HG03457 (cell line): Measurements from ENCODE around the gene ERVH48-1.
"Not testable (repeated sequence)": the region's sequence is repeated elsewhere in the genome, so short reads cannot be mapped to it uniquely, and the experiment has no call there.

Experiments used
- ATAC-seq: cut with Tn5 transposase; IDR thresholded peaks from one replicate; pipeline ENCODE4 v1.9.1; 2021; ENCODE audit warnings: moderate number of reproducible peaks; ENCODE audit not compliant: unreplicated experiment

ERVH48-1 gene

GRCh38 chr21:42939582-42940413 is 14.4 kb upstream of the ERVH48-1 start:
- ATAC-seq = no peak

- not testable (repeated sequence) for ATAC-seq
Measured at GRCh38 chr21:42938606-42938995, 13.2 kb upstream of the ERVH48-1 start.

- ATAC-seq = no peak
Measured at GRCh38 chr21:42937960-42938605, 12.7 kb upstream of the ERVH48-1 start.

GRCh38 chr21:42937034-42937940 is 11.9 kb upstream of the ERVH48-1 start:
- ATAC-seq = not testable (repeated sequence)

DNA sequence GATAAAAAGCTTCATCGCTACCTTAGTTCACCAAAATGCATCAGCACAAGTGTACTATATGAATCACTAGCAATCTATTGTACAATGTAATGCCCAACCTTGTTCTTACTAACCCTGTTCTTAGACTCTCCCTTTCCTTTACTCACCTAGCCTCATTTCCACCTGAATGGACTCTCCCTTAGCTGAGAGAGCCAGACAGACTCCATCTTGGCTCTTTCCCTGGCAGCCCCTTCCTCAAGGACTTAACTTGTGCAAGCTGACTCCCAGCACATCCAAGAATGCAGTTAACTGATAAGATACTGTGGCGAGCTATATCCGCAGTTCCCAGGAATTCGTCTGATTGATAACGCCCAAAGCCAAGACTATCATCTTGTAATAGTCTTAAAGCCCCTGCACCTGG is 10.9 kb upstream of the ERVH48-1 start:
- not testable (repeated sequence) for ATAC-seq

DNA sequence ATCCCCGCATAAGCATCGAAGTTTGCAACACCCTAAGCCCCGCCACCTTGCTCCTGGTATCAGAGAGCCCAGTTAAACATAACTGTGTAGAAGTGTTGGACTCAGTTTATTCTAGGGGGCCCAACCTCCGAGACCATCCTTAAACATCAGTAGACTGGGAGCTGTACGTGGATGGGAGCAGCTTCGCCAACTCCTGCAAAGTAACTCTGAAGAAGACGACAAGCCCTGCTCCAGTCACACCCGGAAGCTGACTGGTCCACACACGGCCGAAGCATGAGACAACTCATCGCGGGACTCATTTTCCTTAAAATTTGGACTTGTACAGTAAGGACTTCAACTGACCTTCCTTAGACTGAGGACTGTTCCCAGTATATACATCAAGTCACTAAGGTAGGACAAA is 8.5 kb upstream of the ERVH48-1 start:
- ATAC-seq = not testable (repeated sequence)

DNA sequence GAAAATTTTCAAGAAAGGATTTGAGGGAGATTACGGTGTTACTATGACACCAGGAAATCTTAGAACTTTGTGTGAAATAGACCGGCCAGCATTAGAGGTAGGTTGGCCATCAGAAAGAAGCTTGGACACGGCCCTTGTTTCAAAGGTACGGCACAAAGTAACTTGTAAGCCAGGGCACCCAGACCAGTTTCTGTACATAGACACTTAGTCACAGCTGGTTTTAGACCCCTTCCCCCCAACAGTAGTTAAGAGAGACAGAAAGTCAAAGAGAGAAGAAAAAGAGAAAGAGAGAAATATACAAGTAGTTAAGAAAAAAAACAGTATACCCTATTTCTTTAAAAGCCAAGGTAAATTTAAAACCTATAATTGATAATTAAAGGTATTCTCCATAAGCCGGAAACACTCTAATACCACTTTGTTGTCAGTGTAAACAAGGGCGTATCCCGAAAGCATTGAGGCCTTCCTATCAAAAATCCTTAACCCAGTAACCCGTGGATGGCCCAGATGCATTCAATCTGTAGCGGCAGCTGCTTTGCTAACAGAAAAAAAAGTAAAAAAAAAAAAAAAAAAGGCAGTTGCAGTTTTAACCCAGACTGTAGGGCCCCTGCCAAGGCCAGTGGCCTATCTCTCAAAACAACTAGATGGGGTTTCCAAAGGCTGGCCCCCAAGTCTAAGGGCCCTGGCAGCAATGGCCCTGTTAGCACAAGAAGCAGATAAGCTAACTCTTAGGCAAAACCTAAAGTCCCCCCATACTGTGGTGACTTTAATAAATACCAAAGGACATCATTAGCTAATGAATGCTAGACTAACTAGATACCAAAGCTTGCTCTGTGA is 7.9 kb upstream of the ERVH48-1 start:
- not testable (repeated sequence) for ATAC-seq

GRCh38 chr21:42932378-42933136 is 7.1 kb upstream of the ERVH48-1 start:
- not testable (repeated sequence) for ATAC-seq

DNA sequence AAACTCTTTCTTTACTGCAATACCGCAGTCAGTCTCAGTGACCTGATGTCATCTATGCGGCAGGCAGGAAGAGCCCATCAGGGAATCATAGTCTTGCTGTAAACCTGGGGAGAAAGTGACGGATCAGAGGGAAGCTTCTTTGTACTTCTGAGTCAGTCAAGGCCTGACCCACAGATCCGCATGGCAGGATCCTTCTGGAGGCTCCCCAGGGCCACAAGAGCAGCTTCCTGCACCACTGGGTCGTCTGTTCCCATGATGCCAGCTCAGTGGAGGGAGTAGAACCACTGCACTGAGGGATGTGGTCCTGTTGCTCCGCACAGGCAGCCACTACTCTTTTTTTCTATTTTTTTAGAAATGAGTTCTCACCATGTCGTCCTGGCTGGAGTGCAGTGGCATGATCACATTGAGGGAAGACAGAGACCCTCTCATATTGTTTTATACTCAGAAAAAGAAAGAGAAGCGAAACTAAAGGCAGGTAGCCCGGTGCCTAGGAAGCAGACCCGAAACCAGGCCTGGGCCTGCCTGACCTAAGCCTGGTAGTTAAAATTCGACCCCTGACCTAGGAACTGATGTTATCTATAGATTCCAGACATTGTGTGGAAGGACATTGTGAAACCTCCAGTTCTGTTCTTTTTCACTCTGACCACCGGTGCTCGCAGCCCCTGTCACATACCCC is 6.3 kb upstream of the ERVH48-1 start:
- ATAC-seq = no peak

DNA sequence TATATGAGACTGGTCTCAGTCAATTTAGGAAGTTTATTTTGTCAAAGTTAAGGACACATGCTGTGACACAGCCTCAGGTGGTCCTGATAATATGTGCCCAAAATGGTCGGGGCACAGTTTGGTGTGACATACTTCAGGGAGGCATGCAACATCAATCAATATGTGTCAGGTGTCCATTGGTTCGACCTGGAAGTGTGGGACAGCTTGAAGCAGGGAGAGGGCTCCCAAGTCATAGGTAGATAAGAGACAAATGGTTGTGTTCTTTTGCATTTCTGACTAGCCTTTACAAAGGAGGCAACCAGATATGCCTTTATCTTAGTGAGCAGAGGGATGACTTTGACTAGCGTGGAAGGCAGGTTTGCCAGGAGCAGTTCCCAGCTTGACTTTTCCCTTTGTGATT is 4.5 kb upstream of the ERVH48-1 start:
- no peak for ATAC-seq

DNA sequence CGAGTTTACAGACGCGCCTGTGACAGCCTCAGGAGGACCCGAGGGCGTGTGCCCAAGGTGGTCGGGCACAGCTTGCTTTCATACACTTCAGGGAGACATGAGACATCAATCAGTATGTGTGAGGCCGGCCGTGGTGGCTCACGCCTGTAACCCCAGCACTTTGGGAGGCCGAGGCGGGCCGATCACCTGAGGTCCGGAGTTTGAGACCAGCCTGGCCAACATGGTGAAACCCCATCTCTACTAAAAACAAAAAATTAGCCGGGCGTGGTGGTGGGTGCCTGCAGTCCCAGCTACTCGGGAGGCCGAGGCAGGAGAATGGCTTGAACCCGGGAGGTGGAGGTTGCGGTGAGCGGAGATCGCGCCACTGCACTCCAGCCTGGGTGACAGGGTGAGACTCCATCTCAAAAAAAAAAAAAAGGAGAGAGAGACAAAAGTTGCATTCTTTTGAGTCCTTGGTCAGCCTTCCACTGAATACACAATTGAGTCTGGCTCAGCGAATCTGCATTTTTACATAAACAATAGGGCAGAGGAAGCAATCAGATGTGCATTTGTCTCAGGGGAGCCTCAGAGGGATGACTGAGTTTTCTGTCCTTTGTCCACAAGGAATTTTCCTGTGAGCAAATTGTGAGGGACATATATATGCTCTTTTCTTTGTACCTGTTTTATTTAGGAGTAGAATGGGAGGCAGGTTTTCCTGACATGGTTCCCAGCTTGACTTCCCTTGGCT is 2.2 kb upstream of the ERVH48-1 start:
- not testable (repeated sequence) for ATAC-seq

- no peak for ATAC-seq
Measured at GRCh38 chr21:42924433-42924751, 1.0 kb downstream of the ERVH48-1 start.

GRCh38 chr21:42923553-42924432 is 1.6 kb downstream of the ERVH48-1 start:
- ATAC-seq = peak; percentile 71

DNA sequence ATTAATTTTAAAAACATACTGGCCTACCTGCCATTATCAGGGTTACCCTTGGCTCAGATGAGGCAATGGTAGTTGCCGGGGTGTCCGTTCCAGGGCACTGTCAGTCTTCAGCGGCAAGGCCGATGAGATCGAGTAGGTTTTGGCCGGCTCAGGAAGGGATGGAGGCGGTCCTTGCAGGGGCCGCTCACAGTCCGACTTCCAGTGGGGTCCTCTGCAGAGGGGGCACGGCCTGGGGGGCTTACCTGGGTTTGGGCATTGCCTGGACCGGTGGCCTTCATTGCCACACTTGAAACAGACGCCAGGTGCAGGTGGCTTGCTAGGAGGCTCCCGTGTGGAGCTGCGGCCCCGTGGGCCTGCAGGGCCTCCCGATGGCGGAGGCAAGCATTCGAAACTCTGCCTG is 2.5 kb downstream of the ERVH48-1 start:
- no peak for ATAC-seq

DNA sequence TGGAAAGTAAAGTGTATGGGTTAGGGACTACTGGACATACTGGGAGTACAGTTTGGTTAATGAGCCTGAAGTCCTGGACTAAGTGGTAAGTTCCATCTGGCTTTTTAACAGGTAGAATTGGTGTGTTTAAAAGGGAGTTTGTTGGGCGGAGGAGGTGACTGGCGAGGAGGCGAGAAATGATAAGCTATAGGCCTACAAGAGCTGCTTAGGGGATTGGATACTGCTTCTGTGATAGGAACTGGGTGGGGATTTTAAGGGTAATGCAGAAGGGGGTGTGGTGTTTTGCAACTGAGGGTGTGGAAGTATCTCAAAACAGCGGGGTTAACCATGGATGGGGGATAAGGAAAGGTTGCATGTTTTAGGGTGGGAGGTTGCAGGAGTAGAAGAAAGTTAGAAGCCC is 3.5 kb downstream of the ERVH48-1 start:
- ATAC-seq = no peak

GRCh38 chr21:42918291-42918690 is 7.1 kb downstream of the ERVH48-1 start:
- no peak for ATAC-seq

DNA sequence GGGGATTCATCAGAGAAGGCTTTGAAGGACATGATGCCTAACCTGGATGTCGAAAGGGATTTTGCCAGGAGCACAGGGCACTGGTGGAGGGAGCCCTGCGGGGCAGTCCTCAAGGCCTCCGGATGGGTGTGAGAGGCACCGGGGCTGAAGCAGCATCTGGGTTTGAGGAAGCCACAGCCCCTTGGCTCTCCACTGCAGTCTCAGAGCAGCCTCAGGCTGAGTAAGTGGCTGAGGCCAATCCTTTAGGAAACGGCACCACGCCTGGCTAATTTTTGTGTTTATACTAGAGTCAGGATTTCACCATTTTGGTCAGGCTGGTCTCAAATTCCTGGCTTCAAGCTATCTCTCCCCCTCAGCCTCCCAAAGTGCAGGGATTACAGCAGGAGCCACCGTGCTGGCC is 12.0 kb downstream of the ERVH48-1 start:
- no peak for ATAC-seq

GRCh38 chr21:42911920-42912319 is 13.5 kb downstream of the ERVH48-1 start:
- not testable (repeated sequence) for ATAC-seq
